Gastrocnemius medialis (tissue), 4 donors: ENCODE results near the gene PGPEP1.

Source experiments
- CTCF ChIP-seq, 5 experiments: fragments of 450-650 bp in 3 of 5; fragments of 200-600 bp in 2 of 5; sonication (generic) in 2 of 5; IDR thresholded peaks in 4 of 5; conservative IDR thresholded peaks in 1 of 5; 1 replicate in 4 of 5; 2 replicates in 1 of 5; pipeline ENCODE4 v1.5.1; 2016 to 2019; ENCODE audit warnings: antibody characterized with exemption in 5 of 5, mild to moderate bottlenecking in 3 of 5, moderate library complexity in 3 of 5
- POLR2A ChIP-seq, 2 donors: fragments of 450-650 bp; IDR thresholded peaks; one replicate each; pipeline ENCODE4 v1.6.1; 2017; ENCODE audit warnings: antibody characterized with exemption in 2 of 2, mild to moderate bottlenecking in 2 of 2, moderate library complexity in 2 of 2

- TF ChIP-seq CTCF (IDR thresholded peaks at IDR 0.05 in 4 of 5, conservative IDR thresholded peaks at IDR 0.05 in 1 of 5) (no peak), POLR2A (IDR thresholded peaks at IDR 0.05) (no peak)
Observed at GRCh38 chr19:18310966-18311365, 29.4 kb upstream of the PGPEP1 start.
